Measurements from ENCODE around the gene PPARD.

Gene PPARD

GRCh38 chr6:35465646-35466045, 123.3 kb downstream of the PPARD start:
- no peak for DNase-seq (ENCODE audit: low read depth in 1 of 2, low spot score in 1 of 2)

- peak; percentile 85 to 93 for DNase-seq (ENCODE audit: low read depth in 1 of 2, low spot score in 1 of 2)
Observed at GRCh38 chr6:35468181-35468979, 126.0 kb downstream of the PPARD start, which contains the start of gene RPL10A. TSS of gene RPL10A (plus strand) at chr6:35468401. CDS start at chr6:35468435, 34 bp downstream.

- DNase-seq (ENCODE audit: low read depth in 1 of 2, low spot score in 1 of 2), result no peak
Observed at GRCh38 chr6:35468980-35469750, 126.8 kb downstream of the PPARD start.

- DNase-seq (ENCODE audit: low read depth in 1 of 2, low spot score in 1 of 2), result no peak
Observed at GRCh38 chr6:35469751-35470662, 127.6 kb downstream of the PPARD start.

- no peak for DNase-seq (ENCODE audit: low read depth in 1 of 2, low spot score in 1 of 2)
Observed at GRCh38 chr6:35470663-35471120, 128.3 kb downstream of the PPARD start.

GRCh38 chr6:35471836-35472345, 129.5 kb downstream of the PPARD start:
- no peak for DNase-seq (ENCODE audit: low read depth in 1 of 2, low spot score in 1 of 2)

GRCh38 chr6:35473075-35473849, 130.9 kb downstream of the PPARD start:
- no peak for DNase-seq (ENCODE audit: low read depth in 1 of 2, low spot score in 1 of 2)

GRCh38 chr6:35473850-35474130, 131.4 kb downstream of the PPARD start:
- no peak for DNase-seq (ENCODE audit: low read depth in 1 of 2, low spot score in 1 of 2)

- no peak for DNase-seq (ENCODE audit: low read depth in 1 of 2, low spot score in 1 of 2)
Observed at GRCh38 chr6:35474131-35474941, 132.0 kb downstream of the PPARD start.

- DNase-seq (ENCODE audit: low read depth in 1 of 2, low spot score in 1 of 2), result no peak
Observed at GRCh38 chr6:35474942-35475570, 132.7 kb downstream of the PPARD start.

- no peak for DNase-seq (ENCODE audit: low read depth in 1 of 2, low spot score in 1 of 2)
Observed at GRCh38 chr6:35475573-35475972, 133.2 kb downstream of the PPARD start.

GRCh38 chr6:35476004-35476403, 133.6 kb downstream of the PPARD start:
- no peak for DNase-seq (ENCODE audit: low read depth in 1 of 2, low spot score in 1 of 2)

- no peak for DNase-seq (ENCODE audit: low read depth in 1 of 2, low spot score in 1 of 2)
Observed at GRCh38 chr6:35477028-35477427, 134.7 kb downstream of the PPARD start.

Data from activated T-helper 1 cell treated with anti-CD3 and anti-CD28 coated beads, Interleukin-2, amount 50 U/mL, for 16 hours (primary cell).